HCT116 (cell line): ENCODE data around the gene SLITRK1.

Experiments
- POLR2A ChIP-seq: IDR thresholded peaks from 2 replicates; pipeline ENCODE4 v1.7.0; 2011; ENCODE audit warnings: borderline replicate concordance; ENCODE audit not compliant: insufficient read depth, insufficient read length; ENCODE audit errors: extremely low read depth
- TF ChIP-seq, protein P1 (sequence below), 3 experiments: fragments of 200-600 bp in 1 of 3; sonication (generic) in 1 of 3; IDR thresholded peaks in 2 of 3; conservative IDR thresholded peaks in 1 of 3; 2 replicates each; pipeline ENCODE4 v1.5.1; 2012 to 2017; ENCODE audit warnings: low read depth in 2 of 3, low read length in 2 of 3, antibody characterized with exemption in 1 of 3, borderline replicate concordance in 1 of 3, control low read depth in 1 of 3, mild to moderate bottlenecking in 1 of 3, mixed read lengths in 1 of 3, mixed run types in 1 of 3, moderate library complexity in 1 of 3; ENCODE audit not compliant: insufficient read depth in 1 of 3

DNA sequence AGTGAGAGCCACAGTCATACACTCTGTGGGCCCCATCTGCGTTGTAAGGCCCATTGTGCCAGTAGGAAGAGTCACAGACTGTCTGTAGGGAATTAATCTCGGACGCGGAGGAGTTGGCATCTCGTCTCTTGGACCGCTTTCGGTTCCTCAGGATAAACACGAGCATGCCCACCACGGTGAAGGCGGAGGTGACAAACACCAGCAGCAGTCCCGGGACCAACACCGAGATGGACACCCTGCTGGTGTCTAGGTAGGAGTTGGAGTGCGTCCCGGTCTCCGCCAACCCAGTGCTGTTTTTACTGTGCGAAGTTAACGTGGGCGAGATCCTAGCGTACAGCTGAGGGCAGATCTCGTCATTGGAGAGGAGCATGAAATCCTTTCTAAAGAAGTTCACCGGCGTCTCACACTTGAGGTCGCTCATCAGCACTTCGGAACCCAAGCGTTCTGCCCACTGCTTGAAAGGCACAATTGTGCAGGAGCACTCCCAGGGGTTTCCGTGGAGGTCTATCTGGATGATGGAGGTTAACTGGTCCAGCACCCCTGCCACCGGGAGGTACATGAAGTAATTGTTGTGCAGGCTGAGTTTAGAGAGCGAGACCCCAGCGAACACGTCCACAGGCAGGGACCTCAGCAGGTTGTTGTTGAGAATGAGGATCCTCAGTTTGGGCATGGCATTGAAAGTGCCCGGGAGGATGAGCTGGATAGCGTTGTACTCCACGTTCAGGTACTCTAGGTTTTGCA lies 2.7 kb downstream of the SLITRK1 start:
- TF ChIP-seq, protein P1, sequence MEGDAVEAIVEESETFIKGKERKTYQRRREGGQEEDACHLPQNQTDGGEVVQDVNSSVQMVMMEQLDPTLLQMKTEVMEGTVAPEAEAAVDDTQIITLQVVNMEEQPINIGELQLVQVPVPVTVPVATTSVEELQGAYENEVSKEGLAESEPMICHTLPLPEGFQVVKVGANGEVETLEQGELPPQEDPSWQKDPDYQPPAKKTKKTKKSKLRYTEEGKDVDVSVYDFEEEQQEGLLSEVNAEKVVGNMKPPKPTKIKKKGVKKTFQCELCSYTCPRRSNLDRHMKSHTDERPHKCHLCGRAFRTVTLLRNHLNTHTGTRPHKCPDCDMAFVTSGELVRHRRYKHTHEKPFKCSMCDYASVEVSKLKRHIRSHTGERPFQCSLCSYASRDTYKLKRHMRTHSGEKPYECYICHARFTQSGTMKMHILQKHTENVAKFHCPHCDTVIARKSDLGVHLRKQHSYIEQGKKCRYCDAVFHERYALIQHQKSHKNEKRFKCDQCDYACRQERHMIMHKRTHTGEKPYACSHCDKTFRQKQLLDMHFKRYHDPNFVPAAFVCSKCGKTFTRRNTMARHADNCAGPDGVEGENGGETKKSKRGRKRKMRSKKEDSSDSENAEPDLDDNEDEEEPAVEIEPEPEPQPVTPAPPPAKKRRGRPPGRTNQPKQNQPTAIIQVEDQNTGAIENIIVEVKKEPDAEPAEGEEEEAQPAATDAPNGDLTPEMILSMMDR (IDR thresholded peaks at IDR 0.05 in 2 of 3, conservative IDR thresholded peaks at IDR 0.05 in 1 of 3; ENCODE audit: borderline replicate concordance in 1 of 3, insufficient read depth in 1 of 3, low read depth in 2 of 3, low read length in 2 of 3): no peak
- no peak for TF ChIP-seq POLR2A
